Bone marrow (tissue), 2 donors: ENCODE data around the gene DHRS2.
"Not testable (repeated sequence)": the region's sequence is repeated elsewhere in the genome, so short reads cannot be mapped to it uniquely, and the experiment has no call there.

ENCODE experiments used
- DNase-seq, 2 donors: peaks; one replicate each; lab custom pipeline; 2025; lab: John Stamatoyannopoulos, UW

Gene DHRS2

DNA sequence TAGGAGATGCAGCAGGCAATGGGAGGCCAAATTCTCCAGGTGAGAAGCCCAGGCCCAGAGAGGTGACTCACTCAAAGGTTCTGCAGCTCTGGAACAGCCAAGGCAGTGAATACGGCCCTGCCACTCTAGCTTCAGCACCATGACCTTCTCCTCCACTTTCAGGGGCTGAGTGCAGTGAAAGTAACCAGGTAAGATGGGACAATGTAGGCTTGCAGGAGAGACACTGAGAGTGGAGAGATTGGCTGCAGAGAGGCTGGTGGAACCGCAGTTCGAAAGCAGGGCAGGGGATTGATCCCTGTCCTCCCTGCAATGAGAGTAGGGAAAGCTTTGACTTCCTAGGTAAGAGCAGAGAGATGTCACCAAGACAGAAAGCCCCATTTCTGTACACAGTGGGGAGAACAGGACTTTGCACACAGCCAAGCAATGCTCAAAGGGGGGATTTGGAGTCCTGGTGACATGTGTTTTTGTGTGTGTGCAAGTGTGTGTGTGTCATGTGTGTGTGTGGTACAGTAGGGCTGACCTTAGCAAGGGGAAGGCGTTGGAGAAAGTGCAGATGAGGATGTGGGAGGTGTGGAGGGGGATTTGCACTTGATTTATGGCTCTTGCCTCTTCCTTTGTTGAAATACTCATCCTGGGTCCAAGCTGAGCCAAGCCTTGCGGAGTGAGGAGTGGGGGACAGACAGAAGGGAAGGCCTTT, 12.7 kb downstream of the DHRS2 start:
- no peak for DNase-seq

DNA sequence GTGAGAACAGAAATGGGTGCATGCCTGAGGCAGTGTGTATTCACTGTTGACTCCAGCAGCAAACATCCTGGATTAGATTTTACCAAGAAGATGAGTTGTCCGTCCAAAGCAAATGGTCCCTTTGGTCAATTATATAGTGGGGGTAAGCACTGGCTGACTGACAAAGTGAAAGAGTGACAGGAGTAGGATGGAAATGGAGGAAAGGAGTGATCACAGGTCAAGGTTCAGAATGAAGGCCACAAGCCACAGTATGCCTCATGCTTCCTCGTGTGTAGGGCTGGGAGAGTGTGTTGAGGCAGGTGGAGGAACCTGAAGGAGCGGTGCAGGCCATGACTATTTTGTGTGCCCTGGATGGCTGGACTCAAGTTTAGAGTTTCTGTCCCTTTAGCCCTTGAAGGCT, 14.3 kb downstream of the DHRS2 start:
- no peak for DNase-seq

DNA sequence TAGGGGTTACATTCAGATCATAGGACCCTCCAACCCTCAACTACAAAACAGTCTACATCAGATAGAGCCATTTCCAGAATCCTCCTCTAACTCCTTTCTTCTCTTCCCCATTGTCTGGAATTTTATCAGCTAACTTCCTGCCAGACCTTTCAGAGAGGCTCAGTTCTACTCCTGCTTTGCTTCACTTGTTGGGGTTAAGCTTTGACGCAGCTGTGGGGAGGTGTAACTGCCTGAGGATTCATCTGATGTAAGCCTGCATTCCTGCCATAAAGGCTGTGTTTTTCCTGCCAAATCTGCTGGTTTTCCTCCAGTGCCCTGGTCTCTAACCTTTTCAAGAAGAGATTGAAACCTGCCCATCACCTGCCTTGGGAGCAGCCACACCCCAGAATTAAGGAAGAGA, 16.9 kb downstream of the DHRS2 start:
- no peak for DNase-seq

DNA sequence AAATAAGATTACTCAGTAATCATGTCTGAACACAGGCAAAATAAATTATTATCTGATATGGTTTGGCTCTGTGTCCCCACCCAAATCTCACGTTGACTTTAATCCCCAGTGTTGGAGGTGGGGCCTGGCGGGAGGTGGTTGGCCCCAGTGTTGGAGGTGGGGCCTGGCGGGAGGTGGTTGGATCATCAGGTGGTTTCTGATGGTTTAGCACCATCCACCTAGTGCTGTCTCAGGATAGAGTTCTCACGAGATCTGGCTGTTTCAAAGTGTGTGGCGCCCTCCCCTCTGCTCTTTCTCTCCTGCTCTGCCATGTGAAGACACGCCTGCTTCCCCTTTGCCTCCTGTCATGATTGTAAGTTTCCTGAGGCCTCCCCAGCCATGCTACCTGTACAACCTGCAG, 18.1 kb downstream of the DHRS2 start:
- no peak for DNase-seq

DNA sequence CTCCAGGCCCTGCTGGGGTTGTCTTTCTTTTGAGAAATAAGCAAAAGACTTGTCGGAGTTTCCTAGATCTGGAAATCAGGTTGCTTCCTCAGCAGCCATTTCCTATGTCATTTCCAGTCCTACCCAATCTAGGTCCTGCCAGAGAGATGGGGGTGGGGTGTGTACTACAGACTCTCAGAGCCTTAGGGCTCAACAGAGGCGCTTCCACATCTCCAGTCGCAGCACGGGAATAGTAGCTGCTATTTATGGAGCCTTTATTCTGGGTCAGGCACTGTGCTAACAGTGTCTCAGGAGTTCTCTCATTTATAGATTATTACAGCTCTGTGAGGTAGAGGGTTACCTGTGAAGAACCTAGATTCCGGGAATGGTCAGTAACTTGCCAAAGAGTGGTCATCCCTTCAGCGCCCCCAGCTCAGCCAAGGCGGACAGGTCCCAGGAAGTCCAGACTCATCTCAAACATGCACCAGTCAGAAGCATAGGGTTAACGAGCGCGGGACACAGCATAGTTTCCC, 21.9 kb downstream of the DHRS2 start:
- no peak for DNase-seq

DNA sequence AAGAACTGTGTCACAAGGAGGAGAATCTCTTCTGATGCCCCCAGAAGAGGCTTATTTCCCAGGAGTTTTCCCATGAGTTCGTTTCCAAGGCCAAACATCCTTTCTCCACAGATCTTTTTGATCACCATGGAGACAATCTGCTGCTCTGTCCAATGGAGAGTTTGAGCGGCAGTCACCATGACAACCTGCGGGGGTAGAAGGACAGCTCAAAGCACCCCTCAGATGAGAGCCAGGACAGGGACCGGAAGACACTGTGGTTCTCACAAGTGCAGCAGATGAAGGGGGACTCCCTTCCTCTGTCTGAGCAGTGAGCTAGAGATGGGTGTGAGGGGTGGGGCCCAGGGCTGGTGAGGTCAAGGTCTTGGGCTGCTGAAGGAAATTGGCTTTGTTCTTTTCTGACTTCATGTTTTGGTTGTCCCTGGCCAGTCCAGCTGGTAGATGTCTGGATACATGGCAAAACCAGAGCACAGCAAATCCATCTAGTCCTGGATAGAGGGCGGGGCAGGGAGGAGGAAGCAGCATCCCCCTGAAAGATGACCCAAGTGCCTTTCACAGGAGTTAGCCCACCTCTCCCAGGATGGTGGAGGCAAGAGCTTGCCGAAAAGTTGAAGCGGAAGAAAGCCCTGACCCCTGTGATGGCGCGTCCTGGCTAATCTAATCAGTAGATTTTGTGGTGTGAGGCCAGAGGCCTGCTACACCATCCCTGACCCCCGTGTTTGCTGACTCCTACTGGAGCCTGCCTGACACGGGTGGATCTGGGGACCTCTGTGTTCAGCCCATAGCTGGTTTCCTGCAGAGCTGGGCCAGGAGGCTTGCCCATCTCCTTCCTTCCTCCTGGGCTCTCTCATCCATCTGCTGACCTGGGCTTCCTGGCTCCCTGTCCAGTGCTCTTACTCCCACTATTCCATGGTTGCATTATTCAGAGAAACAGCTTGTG, 24.4 kb downstream of the DHRS2 start:
- DNase-seq: no peak

- no peak for DNase-seq
Measured at GRCh38 chr14:23661542-23661941, 25.4 kb downstream of the DHRS2 start.

DNA sequence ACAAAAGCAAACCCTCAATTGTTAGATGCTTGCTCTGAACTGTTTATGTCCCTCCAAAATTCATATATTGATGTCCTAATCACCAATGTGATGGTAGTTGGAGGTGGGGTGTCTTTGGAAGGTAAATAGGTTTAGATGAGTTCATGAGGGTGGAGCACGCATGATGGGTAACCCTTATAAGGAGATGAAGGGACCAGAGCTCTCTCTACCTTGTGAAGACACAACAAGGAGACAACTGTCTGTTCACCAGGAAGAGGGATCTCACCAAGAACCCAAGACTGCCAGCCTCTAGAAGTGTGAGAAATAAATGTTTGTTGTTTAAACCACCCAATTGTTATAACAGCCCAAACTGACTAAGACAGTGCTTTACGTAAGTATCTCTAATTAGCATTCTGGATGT, 27.0 kb downstream of the DHRS2 start:
- no peak for DNase-seq

GRCh38 chr14:23663711-23664110, 27.5 kb downstream of the DHRS2 start:
- DNase-seq: no peak

- no peak for DNase-seq
Measured at GRCh38 chr14:23664207-23664885, 28.2 kb downstream of the DHRS2 start.

GRCh38 chr14:23665302-23666016, 29.3 kb downstream of the DHRS2 start:
- DNase-seq: no peak

DNA sequence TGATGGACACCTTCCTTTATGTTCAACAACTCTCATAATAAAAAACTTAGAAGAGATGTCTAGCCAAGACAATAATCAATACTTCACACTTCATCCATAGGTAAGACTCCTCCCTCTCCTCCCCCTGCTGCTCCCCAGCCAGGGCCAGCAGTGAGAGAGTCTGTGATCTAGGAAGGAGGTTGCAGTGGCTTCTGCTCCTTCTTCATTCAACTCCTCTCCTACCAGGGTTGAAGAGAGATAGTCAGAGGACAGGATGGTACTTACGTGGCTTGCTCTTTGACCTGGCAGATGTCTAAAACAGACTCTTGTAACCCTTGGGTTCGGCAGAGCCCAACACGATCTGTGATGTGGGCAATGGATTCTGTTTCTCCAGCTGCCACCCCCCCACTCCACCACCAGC, 31.0 kb downstream of the DHRS2 start:
- no peak for DNase-seq

DNA sequence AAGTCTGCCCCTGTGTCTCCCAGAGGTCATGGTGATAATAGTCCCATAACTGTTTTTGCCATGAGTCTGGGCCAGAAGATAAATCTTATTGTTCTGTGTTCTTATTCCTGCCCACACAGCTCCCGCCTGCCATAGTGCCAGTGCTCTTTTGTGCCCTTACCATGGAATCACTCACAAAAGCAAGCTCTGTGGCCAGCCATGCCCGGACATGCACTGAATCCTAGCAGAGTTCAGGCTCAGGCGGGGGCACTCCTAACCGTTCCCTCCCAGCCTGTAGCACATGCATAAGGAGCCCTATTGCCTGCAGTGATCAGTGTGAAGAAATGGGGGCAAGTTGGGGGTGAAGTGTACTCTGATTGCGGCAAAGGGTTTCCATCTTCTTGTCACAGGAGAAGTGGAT, 33.3 kb downstream of the DHRS2 start:
- no peak for DNase-seq

DNA sequence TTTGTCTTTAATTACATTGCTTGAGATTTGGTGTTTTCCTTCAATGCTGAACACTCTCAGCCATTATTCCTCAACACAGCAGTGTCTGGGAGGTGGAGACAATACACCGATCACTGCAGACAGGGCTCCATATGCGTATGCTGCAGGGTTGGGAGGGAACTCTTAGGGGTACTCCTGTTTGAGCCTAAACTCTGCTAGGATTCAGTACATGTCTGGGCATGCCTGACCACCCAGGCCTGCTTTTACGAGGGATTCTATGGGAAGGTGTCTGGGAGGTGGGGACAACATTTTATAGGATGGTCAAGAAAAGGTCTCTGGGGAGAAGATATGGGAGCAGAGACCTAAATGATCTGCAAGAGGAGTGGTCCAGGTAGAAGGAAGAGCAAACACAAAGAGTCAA, 34.3 kb downstream of the DHRS2 start:
- no peak for DNase-seq

DNA sequence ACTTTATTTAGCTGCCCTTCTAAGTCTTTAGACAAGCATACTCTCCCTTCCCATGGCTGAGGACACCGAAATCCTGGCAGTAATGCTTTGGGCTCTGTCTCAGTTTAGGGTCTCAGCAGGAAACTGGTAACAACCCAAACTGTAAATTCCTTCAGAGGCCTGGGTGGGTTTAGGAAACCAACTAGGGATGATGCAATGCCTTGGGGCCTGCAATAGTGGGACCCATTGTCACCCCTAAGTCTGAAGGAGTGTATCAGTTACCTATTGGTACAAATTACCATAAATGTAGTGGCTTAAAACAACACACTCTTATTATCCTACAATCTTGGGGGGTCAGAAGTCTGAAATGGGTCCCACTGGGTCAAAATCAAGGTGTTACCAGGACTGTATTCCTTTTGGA, 36.0 kb downstream of the DHRS2 start:
- DNase-seq: no peak

DNA sequence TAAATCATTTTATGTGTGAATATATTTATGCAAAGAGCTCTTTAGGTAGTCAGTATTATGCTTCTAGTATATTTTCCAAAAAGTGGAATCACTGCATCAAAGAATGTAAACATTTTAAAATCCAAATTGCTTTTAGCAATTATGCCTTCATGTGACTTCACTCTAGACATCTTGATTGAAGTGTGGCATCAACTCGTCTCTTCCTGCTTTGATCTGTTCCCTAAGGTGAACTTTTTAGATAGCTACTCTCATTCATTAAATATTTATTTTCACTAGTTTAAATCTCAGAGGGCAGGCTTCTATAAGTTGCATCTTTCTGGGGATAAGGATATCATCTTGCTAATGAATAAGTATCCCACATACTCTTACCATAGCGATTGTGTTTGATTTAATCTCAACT, 39.2 kb downstream of the DHRS2 start:
- no peak for DNase-seq

- no peak for DNase-seq
Measured at GRCh38 chr14:23675906-23676305, 39.7 kb downstream of the DHRS2 start.

DNA sequence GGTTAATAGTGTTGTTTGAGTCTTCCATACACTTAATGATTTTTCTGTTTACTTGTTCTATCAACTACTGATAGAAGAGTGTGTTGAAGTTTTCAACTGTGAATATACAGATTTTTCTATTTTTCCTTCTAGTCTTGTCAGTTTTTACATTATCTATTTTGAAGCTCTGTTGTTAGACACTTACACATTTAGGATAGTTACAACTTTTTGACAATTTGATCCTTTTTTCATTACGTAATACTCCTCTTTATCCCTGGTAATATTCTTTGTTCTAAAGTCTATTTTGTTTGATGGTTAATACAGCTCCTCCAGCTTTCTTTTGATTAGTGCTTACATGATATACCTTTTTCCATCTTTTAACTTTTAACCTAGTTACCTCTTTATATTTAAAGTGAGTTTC, 45.2 kb downstream of the DHRS2 start:
- no peak for DNase-seq

- DNase-seq: not testable (repeated sequence)
Measured at GRCh38 chr14:23689709-23690514, 53.7 kb downstream of the DHRS2 start.

DNA sequence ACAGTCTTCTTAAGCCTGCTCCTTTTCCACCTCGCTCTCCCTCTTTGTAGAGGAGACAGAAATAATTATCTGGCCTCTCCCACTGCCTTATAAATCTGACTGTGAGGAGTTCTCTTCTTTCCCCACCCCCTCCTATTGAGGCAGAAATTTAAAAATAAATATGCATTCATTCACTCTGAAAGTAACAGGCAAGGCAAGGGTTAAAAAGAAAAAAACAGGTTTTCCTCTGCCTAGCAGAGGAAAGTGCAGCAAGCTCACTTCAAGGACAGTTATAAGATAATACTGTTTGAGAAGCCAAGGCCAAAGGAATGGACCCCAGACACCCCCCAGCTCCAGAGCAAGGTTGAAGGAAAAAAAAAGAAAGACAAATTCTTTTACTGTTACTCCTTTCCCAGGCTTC, 56.3 kb downstream of the DHRS2 start:
- DNase-seq: no peak

- DNase-seq: no peak
Measured at GRCh38 chr14:23693252-23693775, 57.1 kb downstream of the DHRS2 start.
